HG02885 (cell line): ENCODE results near the gene KLK6.

Source experiments
- ATAC-seq: cut with Tn5 transposase; IDR thresholded peaks from one replicate; pipeline ENCODE4 v1.9.1; 2021; ENCODE audit warnings: mild to moderate bottlenecking; ENCODE audit not compliant: unreplicated experiment, poor library complexity

The KLK6 gene

GRCh38 chr19:50969413-50969760 is at the start of gene KLK6:
KLK6 (minus strand) TSS chr19:50969591; CDS start chr19:50968104, 1,487 bp downstream.
- ATAC-seq: no peak

- no peak for ATAC-seq
Measured at GRCh38 chr19:51018745-51019543, 49.6 kb upstream of the KLK6 start.

GRCh38 chr19:51016798-51017683 is 47.6 kb upstream of the KLK6 start:
- no peak for ATAC-seq

GRCh38 chr19:51015691-51016267 is 46.4 kb upstream of the KLK6 start:
- ATAC-seq: no peak

DNA sequence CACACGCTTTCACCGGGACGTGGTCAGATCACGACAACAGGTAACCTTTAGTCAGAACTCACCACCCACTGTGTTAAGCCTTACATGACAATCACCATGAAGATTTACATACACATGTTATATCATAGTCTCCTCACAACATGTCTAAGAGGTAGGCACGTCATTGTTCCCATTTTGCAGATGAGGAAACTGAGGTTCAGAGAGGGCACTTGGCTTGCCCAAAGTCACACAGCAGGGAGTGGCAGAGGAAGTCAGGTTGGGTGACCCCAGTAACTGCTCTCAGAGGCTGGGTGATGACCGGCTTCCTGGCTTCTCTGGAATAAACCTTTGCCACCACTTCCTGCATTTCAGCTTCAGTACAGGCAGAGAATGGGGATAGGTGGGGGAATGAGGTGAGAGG is 44.9 kb upstream of the KLK6 start:
- ATAC-seq: no peak

DNA sequence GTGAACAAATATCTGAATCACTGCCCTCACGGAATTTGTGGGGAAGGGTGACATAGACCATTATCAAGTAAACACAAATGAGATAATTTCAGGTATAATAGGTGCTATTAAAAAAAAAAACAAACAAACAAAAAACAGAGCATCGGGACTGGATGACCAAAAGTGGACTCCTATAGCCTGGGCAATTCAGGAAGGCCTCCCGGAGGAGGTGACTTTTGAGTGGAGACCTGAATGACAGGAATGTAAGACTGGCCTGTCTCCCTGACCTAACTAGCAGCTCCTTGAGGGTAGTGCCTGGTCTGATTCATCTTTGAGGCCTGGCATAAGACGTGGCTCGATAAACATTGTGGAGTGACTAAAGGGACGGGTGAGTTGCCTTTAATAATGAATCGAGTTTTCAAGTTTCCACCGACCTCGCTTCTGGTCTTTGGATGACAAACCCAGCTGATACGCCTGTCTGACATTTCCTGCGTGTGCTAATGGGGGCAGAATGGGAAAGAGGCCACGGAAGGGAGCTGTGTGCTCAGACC is 43.3 kb upstream of the KLK6 start:
- no peak for ATAC-seq

GRCh38 chr19:51010066-51010795 is 40.8 kb upstream of the KLK6 start:
- ATAC-seq: no peak

DNA sequence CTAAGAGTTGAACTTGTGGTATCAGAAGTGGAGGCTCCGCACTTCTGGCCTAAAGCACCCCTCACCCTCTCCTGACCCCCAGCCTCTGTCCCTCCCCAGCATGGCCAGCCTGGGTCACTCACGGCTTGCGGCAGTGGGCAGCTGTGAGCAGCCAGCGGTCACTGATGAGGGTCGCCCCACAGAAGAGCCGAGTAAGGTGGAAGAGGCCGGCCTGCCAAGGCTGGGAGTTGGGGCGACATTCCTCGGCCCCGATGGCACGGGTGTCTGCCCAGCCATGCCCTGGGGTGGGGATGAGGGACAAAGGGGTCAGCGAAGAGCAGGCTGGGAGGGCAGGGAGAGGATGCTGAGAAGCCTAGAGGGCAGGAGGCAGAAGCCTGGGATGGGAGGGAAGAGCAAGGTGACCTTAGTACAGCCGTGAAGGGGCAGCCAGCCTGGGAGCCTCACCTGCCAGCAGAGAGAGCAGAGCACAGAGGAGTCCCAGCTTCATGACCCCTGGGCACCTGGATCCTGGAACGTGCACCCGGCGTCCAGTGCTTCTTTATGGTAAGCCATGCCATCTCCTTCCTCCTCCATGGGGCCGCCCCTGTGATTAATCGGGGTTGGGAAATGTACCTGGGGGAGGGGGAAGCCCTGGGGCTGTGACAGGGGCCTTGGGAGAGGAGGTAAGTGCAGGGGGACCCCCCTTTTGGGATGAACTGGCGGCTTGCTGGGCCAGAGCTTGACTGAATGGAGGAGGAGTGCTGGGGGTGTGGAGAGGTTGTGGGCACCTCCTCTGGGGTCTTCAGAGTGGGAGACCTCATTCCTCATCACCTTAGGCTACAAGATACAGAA is 39.9 kb upstream of the KLK6 start:
- ATAC-seq: no peak

GRCh38 chr19:51007488-51007887 is 38.1 kb upstream of the KLK6 start:
- no peak for ATAC-seq

DNA sequence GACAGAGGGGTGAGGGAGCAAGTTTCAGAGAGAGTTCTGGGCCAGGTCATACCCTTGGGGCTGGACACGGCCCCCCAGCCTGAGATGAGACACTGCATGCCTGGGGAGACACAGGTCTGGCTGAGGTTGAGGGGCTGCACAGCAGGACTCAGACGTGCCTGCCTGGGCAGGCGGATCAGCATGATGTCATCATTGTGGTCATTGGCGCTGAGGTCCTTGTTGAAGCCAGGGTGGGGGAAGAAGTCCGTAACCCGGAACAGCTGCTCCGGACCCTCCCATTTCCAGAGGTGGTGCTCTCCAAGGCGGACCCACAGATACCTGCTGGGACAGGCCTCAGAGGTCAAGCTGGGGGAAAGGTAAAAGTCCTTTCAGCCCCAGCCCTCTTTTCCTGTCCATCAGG is 37.0 kb upstream of the KLK6 start:
- ATAC-seq: no peak

DNA sequence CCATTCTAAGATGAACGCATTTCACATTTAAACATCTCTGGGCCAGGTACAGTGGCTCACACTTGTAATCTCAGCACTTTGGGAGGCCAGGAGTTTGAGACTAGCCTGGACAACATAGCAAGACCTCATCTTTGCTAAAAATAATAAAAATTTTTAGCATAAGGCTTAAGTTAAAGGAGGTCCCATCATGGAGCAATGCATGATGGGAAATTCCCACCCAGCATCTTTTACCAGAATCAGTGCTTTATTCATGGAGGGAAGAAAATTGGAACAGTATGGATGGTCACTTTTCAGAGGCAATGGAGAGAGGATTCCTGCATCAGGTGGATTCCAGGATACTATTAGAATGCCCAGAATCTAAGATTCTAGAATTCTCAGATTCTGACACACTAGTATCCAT is 35.9 kb upstream of the KLK6 start:
- no peak for ATAC-seq

DNA sequence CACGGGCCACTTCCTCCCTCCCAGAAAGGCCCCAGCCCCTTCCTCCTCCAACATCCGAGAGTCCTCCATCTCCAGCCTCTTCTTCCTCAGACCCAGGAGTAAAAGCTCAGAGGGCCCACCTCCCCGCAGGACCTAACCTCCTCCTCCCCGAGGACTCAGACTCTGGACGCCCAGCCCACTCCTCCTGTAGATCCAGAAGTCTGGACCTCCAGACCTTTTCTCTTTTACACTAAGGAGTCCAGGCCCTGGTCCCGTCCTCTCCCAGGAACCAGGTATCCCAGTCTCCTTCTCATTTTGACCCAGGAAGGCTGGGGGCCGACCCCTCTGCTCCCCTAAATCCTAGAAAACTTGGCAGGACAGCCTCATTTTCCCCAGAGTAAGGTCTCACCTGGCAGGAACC is 33.9 kb upstream of the KLK6 start:
- ATAC-seq: no peak

- no peak for ATAC-seq
Measured at GRCh38 chr19:51002542-51003311, 33.3 kb upstream of the KLK6 start.

DNA sequence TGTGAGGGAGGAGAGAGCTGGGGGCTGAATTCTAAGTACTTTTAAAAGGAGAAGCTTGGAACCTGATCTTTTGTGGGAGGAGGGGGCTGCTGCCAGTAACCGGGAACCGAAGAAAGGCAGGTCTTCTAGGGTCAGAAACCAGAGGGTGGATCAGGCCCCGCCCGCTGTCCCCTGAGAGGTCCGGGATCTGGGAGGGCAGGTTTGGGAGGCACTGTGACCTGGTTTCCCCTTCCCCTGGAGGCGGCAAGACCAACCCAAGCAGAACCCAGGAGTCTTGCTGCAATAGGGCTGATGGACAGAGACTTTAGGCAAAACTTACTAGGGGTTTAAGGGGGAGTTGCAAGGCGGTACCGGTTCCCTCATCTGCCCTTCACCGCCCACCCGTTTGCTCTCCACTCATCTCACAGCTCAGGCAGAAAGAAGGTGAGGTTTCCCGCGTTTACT is 32.7 kb upstream of the KLK6 start:
- ATAC-seq: no peak

GRCh38 chr19:51001515-51001914 is 32.1 kb upstream of the KLK6 start, which contains the start of gene KLK8:
KLK8 (minus strand) TSS chr19:51001604; CDS start chr19:51001167, 437 bp downstream.
- ATAC-seq: no peak

DNA sequence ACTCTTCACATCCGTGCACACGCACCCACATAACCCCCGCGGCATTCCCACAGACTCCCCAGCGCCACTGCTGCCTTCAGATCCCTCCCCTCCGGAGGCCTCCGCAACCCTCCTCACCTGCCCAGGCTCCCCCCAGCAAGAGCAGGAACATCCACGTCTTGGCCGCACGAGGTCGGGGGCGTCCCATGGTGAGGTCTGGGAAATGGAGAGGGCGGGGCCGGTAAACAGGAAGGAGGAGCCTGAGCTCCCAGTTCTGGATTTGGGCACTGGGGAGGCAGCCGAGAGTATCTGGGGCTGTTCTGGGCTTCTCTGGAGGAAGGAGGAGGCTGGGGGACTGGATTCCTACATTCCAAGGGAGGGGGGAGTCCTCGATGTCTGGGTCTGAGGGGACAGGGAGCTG is 31.6 kb upstream of the KLK6 start:
- no peak for ATAC-seq

- ATAC-seq: no peak
Measured at GRCh38 chr19:51000426-51000825, 31.0 kb upstream of the KLK6 start.

GRCh38 chr19:50998686-50999085 is 29.3 kb upstream of the KLK6 start:
- ATAC-seq: no peak

DNA sequence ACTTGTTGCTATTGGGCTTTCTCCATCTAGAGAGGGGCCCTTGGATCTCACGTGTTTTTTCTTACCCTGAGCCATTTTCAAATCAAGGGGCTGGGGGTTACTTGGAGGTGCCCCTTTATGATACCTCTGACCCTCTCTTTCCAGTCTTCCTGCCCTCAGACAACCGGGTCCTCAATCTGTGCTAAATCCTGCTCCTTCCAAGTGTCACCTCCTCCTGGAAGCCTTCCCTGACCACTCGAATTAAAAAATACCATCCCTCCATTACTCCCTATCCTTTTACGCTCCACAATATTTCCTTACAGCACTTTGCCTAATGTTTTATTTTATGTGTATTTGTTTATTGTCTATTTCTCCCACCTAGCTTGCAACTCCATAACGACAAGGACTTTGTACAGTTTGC is 28.7 kb upstream of the KLK6 start:
- no peak for ATAC-seq
